H1 (cell line): ENCODE results near the gene TMEM236. TPM values are rescaled to one million over a fixed set of nuclear protein-coding genes. Genes with fewer than 3 reads are reported as not detected.

Experiments
- CTCF ChIA-PET: fragments of 300-600 bp; sonication (Branson Sonifier 250); formaldehyde crosslinking; loops from one replicate; lab custom pipeline; 2021; ENCODE audit not compliant: partially characterized antibody; lab: Charles Lee
- POLR2A ChIA-PET: fragments of 300-600 bp; sonication (Branson Sonifier 250); formaldehyde crosslinking; loops from one replicate; lab custom pipeline; 2021; ENCODE audit warnings: inconsistent platforms; ENCODE audit not compliant: partially characterized antibody; lab: Charles Lee
- DNase-seq, 2 experiments: peaks; one replicate each; pipeline versions ENCODE4 v3.0.0 to v3.0.0-alpha.2; 2010 to 2022; ENCODE audit warnings: low spot score in 2 of 2, low read depth in 1 of 2, mixed read lengths in 1 of 2
- FAIRE-seq: peaks from 2 replicates; lab custom pipeline; 2011; peaks lifted over from hg19 to GRCh38; lab: Jason Lieb, UNC
- H2AFZ ChIP-seq: 2 replicates; pipeline ENCODE4 v1.8.1; 2012; ENCODE audit warnings: low read length, inconsistent platforms
- H2AK5ac ChIP-seq: 2 replicates; pipeline ENCODE4 v1.6.1; 2013; ENCODE audit warnings: low read depth, low read length
- H2BK120ac ChIP-seq: replicated peaks from 2 replicates; pipeline ENCODE3; 2013; ENCODE audit warnings: low read depth, low read length, inconsistent platforms
- H2BK12ac ChIP-seq: 2 replicates; pipeline ENCODE4 v1.6.1; 2013; ENCODE audit warnings: low read depth, low read length
- H2BK15ac ChIP-seq: 2 replicates; pipeline ENCODE4 v1.6.1; 2013; ENCODE audit warnings: low read length
- H2BK20ac ChIP-seq: 2 replicates; pipeline ENCODE4 v1.6.1; 2013; ENCODE audit warnings: low read length
- H2BK5ac ChIP-seq: 2 replicates; pipeline ENCODE4 v1.6.1; 2013; ENCODE audit warnings: low read depth, low read length
- H3K14ac ChIP-seq: 2 replicates; pipeline ENCODE4 v1.6.1; 2013; ENCODE audit warnings: inconsistent platforms; ENCODE audit not compliant: insufficient read length
- H3K18ac ChIP-seq: 2 replicates; pipeline ENCODE4 v1.6.1; 2013; ENCODE audit warnings: low read length; ENCODE audit errors: extremely low read depth
- H3K23ac ChIP-seq: 2 replicates; pipeline ENCODE4 v1.6.1; 2013; ENCODE audit warnings: inconsistent platforms; ENCODE audit not compliant: insufficient read length
- H3K23me2 ChIP-seq: 2 replicates; pipeline ENCODE4 v1.6.1; 2013; ENCODE audit warnings: low read depth, low read length
- H3K27ac ChIP-seq: 2 replicates; pipeline ENCODE4 v1.6.1; 2011; ENCODE audit warnings: low read depth, low read length, inconsistent platforms
- H3K27me3 ChIP-seq, 4 experiments: replicated peaks in 1 of 4; 1 replicate in 1 of 4; 2 replicates in 3 of 4; pipeline versions ENCODE4 v1.6.1 to v1.8.1; 2011 to 2013; ENCODE audit warnings: low read length in 3 of 4, mild to moderate bottlenecking in 3 of 4, inconsistent platforms in 2 of 4, mixed read lengths in 2 of 4, moderate library complexity in 1 of 4; ENCODE audit not compliant: control insufficient read depth in 3 of 4, insufficient read depth in 3 of 4; ENCODE audit errors: extremely low read depth in 1 of 4
- H3K36me3 ChIP-seq, 4 experiments: 2 replicates each; pipeline versions ENCODE4 v1.6.1 to v1.8.1; 2011 to 2013; ENCODE audit warnings: mild to moderate bottlenecking in 4 of 4, low read length in 3 of 4, moderate library complexity in 2 of 4, control low read depth in 1 of 4, inconsistent platforms in 1 of 4; ENCODE audit not compliant: insufficient read depth in 4 of 4, control insufficient read depth in 2 of 4
- H3K4ac ChIP-seq: replicated peaks from 2 replicates; pipeline ENCODE3; 2013; ENCODE audit warnings: low read length, low read depth, mixed read lengths, inconsistent platforms; ENCODE audit not compliant: insufficient read length
- H3K4me1 ChIP-seq, 4 experiments: replicated peaks in 1 of 4; 1 replicate in 1 of 4; 2 replicates in 3 of 4; pipeline versions ENCODE4 v1.6.1 to v1.8.1; 2011 to 2013; ENCODE audit warnings: low read length in 3 of 4, inconsistent platforms in 2 of 4, mixed read lengths in 1 of 4; ENCODE audit not compliant: insufficient read depth in 4 of 4, control insufficient read depth in 3 of 4
- H3K4me2 ChIP-seq, 2 experiments: 2 replicates each; pipeline versions ENCODE4 v1.6.1 to v1.8.1; 2011 to 2013; ENCODE audit warnings: low read depth in 2 of 2, low read length in 2 of 2, control low read depth in 1 of 2, inconsistent platforms in 1 of 2, mild to moderate bottlenecking in 1 of 2; ENCODE audit not compliant: insufficient read depth in 1 of 2
- H3K4me3 ChIP-seq, 4 experiments: fragments of 200-600, 300-600 bp in 1 of 4; sonication (generic), shearing (Covaris generic), sonication (Bioruptor Twin) in 1 of 4; 2 replicates each; pipeline versions ENCODE4 v1.5.1 to v1.8.1; 2011 to 2016; ENCODE audit warnings: low read length in 4 of 4, low read depth in 3 of 4, control low read depth in 2 of 4, inconsistent platforms in 2 of 4, mild to moderate bottlenecking in 2 of 4, mixed read lengths in 1 of 4, moderate library complexity in 1 of 4; ENCODE audit not compliant: insufficient read depth in 2 of 4; ENCODE audit errors: extremely low read depth in 1 of 4
- H3K56ac ChIP-seq: replicated peaks from 2 replicates; pipeline ENCODE3; 2013; ENCODE audit warnings: low read depth, mild to moderate bottlenecking, mixed read lengths, low read length, inconsistent platforms; ENCODE audit not compliant: insufficient read length
- H3K79me1 ChIP-seq: 2 replicates; pipeline ENCODE4 v1.6.1; 2013; ENCODE audit warnings: low read depth, low read length, control low read depth
- H3K79me2 ChIP-seq, 2 experiments: 2 replicates each; pipeline versions ENCODE4 v1.6.1 to v1.8.1; 2012 to 2013; ENCODE audit warnings: low read length in 2 of 2, mild to moderate bottlenecking in 2 of 2, inconsistent platforms in 1 of 2; ENCODE audit not compliant: insufficient read depth in 2 of 2, control insufficient read depth in 1 of 2
- H3K9ac ChIP-seq, 4 experiments: replicated peaks in 1 of 4; 1 replicate in 1 of 4; 2 replicates in 3 of 4; pipeline versions ENCODE4 v1.6.1 to v1.8.1; 2011 to 2013; ENCODE audit warnings: low read depth in 3 of 4, low read length in 3 of 4, control low read depth in 2 of 4, mild to moderate bottlenecking in 2 of 4, moderate library complexity in 2 of 4, inconsistent platforms in 1 of 4; ENCODE audit errors: extremely low read depth in 1 of 4
- H3K9me3 ChIP-seq, 2 experiments: 2 replicates each; pipeline versions ENCODE4 v1.6.1 to v1.8.1; 2012 to 2013; ENCODE audit warnings: mild to moderate bottlenecking in 2 of 2, moderate library complexity in 2 of 2, control low read depth in 1 of 2, inconsistent platforms in 1 of 2, low read depth in 1 of 2, low read length in 1 of 2, mixed read lengths in 1 of 2; ENCODE audit not compliant: insufficient read depth in 2 of 2
- H4K20me1 ChIP-seq, 2 experiments: replicated peaks in 1 of 2; 2 replicates each; pipeline versions ENCODE3 to v1.8.1; 2011 to 2013; ENCODE audit warnings: inconsistent platforms in 2 of 2, low read length in 2 of 2, mild to moderate bottlenecking in 1 of 2; ENCODE audit not compliant: insufficient read depth in 2 of 2, control insufficient read depth in 1 of 2
- H4K5ac ChIP-seq: 2 replicates; pipeline ENCODE4 v1.6.1; 2013; ENCODE audit warnings: low read length, low read depth, mixed read lengths, inconsistent platforms; ENCODE audit not compliant: insufficient read length
- H4K8ac ChIP-seq: 2 replicates; pipeline ENCODE4 v1.8.0; 2013; ENCODE audit warnings: mild to moderate bottlenecking, moderate library complexity, low read length, inconsistent platforms; ENCODE audit not compliant: insufficient read depth; ENCODE audit errors: extremely low read depth
- H4K91ac ChIP-seq: replicated peaks from 2 replicates; pipeline ENCODE3; 2013; ENCODE audit warnings: low read length, mixed read lengths, inconsistent platforms; ENCODE audit not compliant: insufficient read length
- JUN ChIP-seq: IDR thresholded peaks from 2 replicates; pipeline ENCODE4 v1.6.1; 2011; ENCODE audit warnings: low read depth, mild to moderate bottlenecking, improper control_type of control experiment, low read length
- KDM1A ChIP-seq: fragments of 200-600, 300-600 bp; sonication (generic); IDR thresholded peaks from 2 replicates; pipeline ENCODE4 v1.7.1; 2016; ENCODE audit warnings: mild to moderate bottlenecking, low read length, borderline replicate concordance
- KDM5A ChIP-seq: fragments of 200-600 bp; IDR thresholded peaks from 2 replicates; pipeline ENCODE4 v1.7.1; 2012; ENCODE audit warnings: mild to moderate bottlenecking, low read length, inconsistent platforms, mixed read lengths
- RFX5 ChIP-seq: IDR thresholded peaks from 2 replicates; pipeline ENCODE4 v1.6.1; 2011; ENCODE audit warnings: low read depth, low read length, improper control_type of control experiment, borderline replicate concordance
- SAP30 ChIP-seq: fragments of 300-600 bp; sonication (generic); IDR thresholded peaks from 2 replicates; pipeline ENCODE4 v1.7.1; 2012; ENCODE audit warnings: low read length, moderate library complexity, mild to moderate bottlenecking, inconsistent platforms; ENCODE audit not compliant: insufficient read depth, insufficient replicate concordance
- SIX5 ChIP-seq: IDR thresholded peaks from 2 replicates; pipeline ENCODE4 v1.6.1; 2011; ENCODE audit warnings: mild to moderate bottlenecking, low read depth, low read length
- WGBS, 2 experiments: shearing (Covaris generic) in 1 of 2; methylation state at CpG; one replicate each; pipeline versions ENCODE4 v1.1.6 to v1.1.7; 2013 to 2015; ENCODE audit warnings: low lambda C conversion rate in 2 of 2, mixed read lengths in 2 of 2, inconsistent platforms in 1 of 2, low coverage in 1 of 2, missing lambda C conversion rate in 1 of 2; ENCODE audit not compliant: insufficient replicate concordance in 2 of 2, insufficient coverage in 1 of 2, insufficient read length in 1 of 2; ENCODE audit errors: extremely low coverage in 1 of 2, missing lambda C conversion rate in 1 of 2; 5-methylcytosine and 5-hydroxymethylcytosine counted together
- polyA plus RNA-seq, 7 experiments: library from polyadenylated mRNA; depleted of rRNA in 3 of 7; stranded (reverse) in 5 of 7; unstranded in 2 of 7; fragments of >200 nt in 5 of 7; fragments of 200-250 nt in 2 of 7; gene quantifications; 1 replicate in 5 of 7; 2 replicates in 1 of 7; 4 replicates in 1 of 7; pipeline versions ENCODE4 v1.2.1 to v1.2.3, GENCODE V29; 2011 to 2013; ENCODE audit warnings: missing spikeins in 2 of 7, mixed read lengths in 2 of 7
- total RNA-seq: library from RNA; stranded (reverse); fragmentation: NEBNext Ultra II Directional; extraction: Animal tissue kit (Norgen Biotek cat#: 25700); gene quantifications from 2 replicates; pipeline ENCODE4 v1.2.1, GENCODE V29; 2021

The TMEM236 gene
- total and polyA plus RNA-seq, 2 of the 8 experiments (the other 6 are each of a cell fraction or from before 2014, with no cell fraction given) = 0.02 to 0.07 TPM

DNA sequence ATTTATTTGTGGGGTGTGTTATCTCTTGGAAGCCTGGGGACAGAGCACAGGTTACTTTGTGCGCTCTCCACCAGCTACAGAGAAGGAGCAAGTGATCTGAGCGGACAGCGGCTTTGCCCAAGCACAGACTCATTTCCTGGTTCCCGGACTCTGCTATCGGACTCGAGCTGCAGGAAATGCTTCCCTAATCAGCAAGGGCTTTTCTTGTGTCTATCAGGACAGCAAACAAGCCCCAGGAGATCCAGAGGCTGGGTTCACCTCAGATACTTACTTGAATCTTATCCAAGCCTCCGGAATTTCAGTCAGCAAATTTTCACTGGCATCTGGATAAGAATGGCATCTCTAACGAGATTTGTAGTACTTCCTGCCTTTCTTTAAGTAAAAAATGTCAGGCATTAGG lies 84.9 kb downstream of the TMEM236 start:
- Histone ChIP-seq H3K27ac (no peak overlapping the region), H4K8ac (no peak overlapping the region), H3K79me1 (no peaks in the 10 kb centered on the region), H2BK5ac (no peak overlapping the region), H3K56ac (no peak overlapping the region), H2BK120ac (no peak overlapping the region), H3K9me3 (no peaks in the 10 kb centered on the region), H3K23ac (no peak overlapping the region), H2BK15ac (no peak overlapping the region), H4K5ac (no peak overlapping the region), H3K79me2 (no peaks in the 10 kb centered on the region), H3K23me2 (no peaks in the 10 kb centered on the region), H2AFZ (peak overlapping the region; percentile 94), H4K20me1 (no peaks in the 10 kb centered on the region), H2BK12ac (no peak overlapping the region), H3K4me2 (no peak overlapping the region; a peak in 1 of 4 replicates), H3K4me1 (no peaks in the 10 kb centered on the region), H3K36me3 (no peaks in the 10 kb centered on the region), H2BK20ac (no peak overlapping the region), H3K9ac (no peak overlapping the region), H2AK5ac (no peak overlapping the region), H3K27me3 (no peaks in the 10 kb centered on the region), H4K91ac (no peak overlapping the region), H3K14ac (no peak overlapping the region), H3K18ac (no peak overlapping the region; the same call in 1 of the 2 replicates), H3K4ac (no peak overlapping the region), H3K4me3 (no peak overlapping the region)
- ChIA-PET CTCF (interaction anchor here (1.2 to 1.6 kb wide), 3 partner anchors 9 to 229 kb away, joined by 3 to 5 read pairs (median 3); no protein-coding TSS in a partner anchor), POLR2A (no interaction called here)
- TF ChIP-seq SAP30 (no peak), KDM1A (no peak), JUN (no peak), KDM5A (no peak), SIX5 (no peak), RFX5 (no peak)
- FAIRE-seq = no peak
- DNase-seq = peak; percentile 15 to 49
- WGBS, 2 experiments = 69% methylated on average over 8 of the region's 8 CpGs; no CpG with 5 or more reads in 1 of the 2 experiments
